HEK293 (cell line): ENCODE data around the gene ATF5.

Experiments
- MEIS1 ChIP-seq: sonication (generic); formaldehyde crosslinking; IDR thresholded peaks from 2 replicates; pipeline ENCODE4 v1.8.1; 2022; ENCODE audit warnings: missing genetic modification reagents, mild to moderate bottlenecking, borderline replicate concordance
- ZBTB20 ChIP-seq: fragments of 450-650 bp; formaldehyde crosslinking; IDR thresholded peaks from 2 replicates; pipeline ENCODE4 v1.5.1; 2016; ENCODE audit warnings: missing biosample characterization, missing genetic modification characterization
- ZBTB8A ChIP-seq: fragments of 450-650 bp; formaldehyde crosslinking; IDR thresholded peaks from 2 replicates; pipeline ENCODE4 v1.5.1; 2016; ENCODE audit warnings: missing biosample characterization, missing genetic modification characterization
- ZNF121 ChIP-seq: fragments of 450-650 bp; formaldehyde crosslinking; IDR thresholded peaks from 2 replicates; pipeline ENCODE4 v1.5.1; 2016; ENCODE audit warnings: missing biosample characterization, missing genetic modification characterization
- ZNF140 ChIP-seq: fragments of 450-650 bp; formaldehyde crosslinking; IDR thresholded peaks from 2 replicates; pipeline ENCODE4 v1.5.1; 2016; ENCODE audit warnings: missing biosample characterization, missing genetic modification characterization
- ZNF37A ChIP-seq: fragments of 450-650 bp; IDR thresholded peaks from 2 replicates; pipeline ENCODE4 v1.5.1; 2018; ENCODE audit warnings: missing biosample characterization, missing genetic modification characterization
- ZNF549 ChIP-seq: fragments of 450-650 bp; IDR thresholded peaks from 2 replicates; pipeline ENCODE4 v1.5.1; 2018; ENCODE audit warnings: missing biosample characterization, missing genetic modification characterization, mild to moderate bottlenecking, inconsistent platforms, moderate library complexity
- TF ChIP-seq, protein P1 (sequence below): fragments of 450-650 bp; formaldehyde crosslinking; IDR thresholded peaks from 2 replicates; pipeline ENCODE4 v1.5.1; 2016; ENCODE audit warnings: missing biosample characterization, missing genetic modification characterization
- TF ChIP-seq, protein P2 (sequence below): sonication (generic); formaldehyde crosslinking; IDR thresholded peaks from 2 replicates; pipeline ENCODE4 v1.8.1; 2022; ENCODE audit warnings: mild to moderate bottlenecking, moderate library complexity, missing genetic modification reagents
- TF ChIP-seq, protein P3 (sequence below): fragments of 450-650 bp; formaldehyde crosslinking; IDR thresholded peaks from 2 replicates; pipeline ENCODE4 v1.5.1; 2017; ENCODE audit warnings: missing biosample characterization, missing genetic modification characterization
- TF ChIP-seq, protein P4 (sequence below): fragments of 450-650 bp; formaldehyde crosslinking; IDR thresholded peaks from 2 replicates; pipeline ENCODE4 v1.5.1; 2016; ENCODE audit warnings: missing biosample characterization, missing genetic modification characterization
- TF ChIP-seq, protein P5 (sequence below): fragments of 450-650 bp; formaldehyde crosslinking; IDR thresholded peaks from 2 replicates; pipeline ENCODE4 v1.5.1; 2016; ENCODE audit warnings: missing biosample characterization, missing genetic modification characterization

DNA sequence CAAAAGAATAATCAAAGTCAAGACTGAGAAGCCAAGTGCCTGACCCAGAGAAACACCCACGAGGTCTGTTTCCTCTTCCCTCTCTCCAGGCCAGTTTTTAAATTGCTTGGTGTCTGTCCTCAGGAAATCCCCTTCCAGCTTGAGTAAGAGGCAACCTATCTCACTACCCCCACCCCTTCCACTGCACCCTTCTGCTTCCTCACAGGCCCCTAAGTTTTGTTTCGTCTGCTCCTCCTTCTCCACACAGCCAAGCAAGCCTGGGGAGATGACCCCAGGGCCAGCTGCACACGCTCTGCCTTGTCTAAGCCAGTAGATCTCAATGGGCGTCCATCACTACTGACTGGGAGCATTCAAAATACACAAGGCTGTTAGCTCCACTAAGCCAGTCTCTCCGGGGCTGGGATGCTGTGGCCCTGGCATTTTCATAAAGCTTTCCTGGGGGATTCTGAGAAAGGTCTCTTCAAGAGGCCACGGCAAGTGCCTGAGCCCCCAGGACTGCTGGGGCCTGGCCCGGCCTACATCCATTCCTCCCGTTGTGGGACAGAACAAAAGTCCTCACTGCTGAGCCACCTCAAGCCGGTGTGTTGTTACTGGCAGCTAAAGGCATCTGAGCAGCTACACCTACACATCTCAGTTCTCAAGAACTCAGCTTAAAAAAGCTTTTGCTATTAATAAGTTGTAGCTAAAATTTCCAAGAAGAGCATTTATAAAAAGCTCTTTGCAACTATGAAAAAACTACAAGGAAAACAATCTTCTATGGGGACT is 17.4 kb upstream of the ATF5 start:
- TF ChIP-seq ZNF121: no peak
- TF ChIP-seq, protein P1, sequence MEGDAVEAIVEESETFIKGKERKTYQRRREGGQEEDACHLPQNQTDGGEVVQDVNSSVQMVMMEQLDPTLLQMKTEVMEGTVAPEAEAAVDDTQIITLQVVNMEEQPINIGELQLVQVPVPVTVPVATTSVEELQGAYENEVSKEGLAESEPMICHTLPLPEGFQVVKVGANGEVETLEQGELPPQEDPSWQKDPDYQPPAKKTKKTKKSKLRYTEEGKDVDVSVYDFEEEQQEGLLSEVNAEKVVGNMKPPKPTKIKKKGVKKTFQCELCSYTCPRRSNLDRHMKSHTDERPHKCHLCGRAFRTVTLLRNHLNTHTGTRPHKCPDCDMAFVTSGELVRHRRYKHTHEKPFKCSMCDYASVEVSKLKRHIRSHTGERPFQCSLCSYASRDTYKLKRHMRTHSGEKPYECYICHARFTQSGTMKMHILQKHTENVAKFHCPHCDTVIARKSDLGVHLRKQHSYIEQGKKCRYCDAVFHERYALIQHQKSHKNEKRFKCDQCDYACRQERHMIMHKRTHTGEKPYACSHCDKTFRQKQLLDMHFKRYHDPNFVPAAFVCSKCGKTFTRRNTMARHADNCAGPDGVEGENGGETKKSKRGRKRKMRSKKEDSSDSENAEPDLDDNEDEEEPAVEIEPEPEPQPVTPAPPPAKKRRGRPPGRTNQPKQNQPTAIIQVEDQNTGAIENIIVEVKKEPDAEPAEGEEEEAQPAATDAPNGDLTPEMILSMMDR (tag by site-specific recombination): no peak
- no peak for TF ChIP-seq MEIS1 (CRISPR knock-in tag)
- TF ChIP-seq, protein P2, sequence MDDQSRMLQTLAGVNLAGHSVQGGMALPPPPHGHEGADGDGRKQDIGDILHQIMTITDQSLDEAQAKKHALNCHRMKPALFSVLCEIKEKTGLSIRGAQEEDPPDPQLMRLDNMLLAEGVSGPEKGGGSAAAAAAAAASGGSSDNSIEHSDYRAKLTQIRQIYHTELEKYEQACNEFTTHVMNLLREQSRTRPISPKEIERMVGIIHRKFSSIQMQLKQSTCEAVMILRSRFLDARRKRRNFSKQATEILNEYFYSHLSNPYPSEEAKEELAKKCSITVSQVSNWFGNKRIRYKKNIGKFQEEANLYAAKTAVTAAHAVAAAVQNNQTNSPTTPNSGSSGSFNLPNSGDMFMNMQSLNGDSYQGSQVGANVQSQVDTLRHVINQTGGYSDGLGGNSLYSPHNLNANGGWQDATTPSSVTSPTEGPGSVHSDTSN (CRISPR knock-in tag): no peak
- no peak for TF ChIP-seq ZBTB8A (tag by site-specific recombination)
- TF ChIP-seq, protein P3, sequence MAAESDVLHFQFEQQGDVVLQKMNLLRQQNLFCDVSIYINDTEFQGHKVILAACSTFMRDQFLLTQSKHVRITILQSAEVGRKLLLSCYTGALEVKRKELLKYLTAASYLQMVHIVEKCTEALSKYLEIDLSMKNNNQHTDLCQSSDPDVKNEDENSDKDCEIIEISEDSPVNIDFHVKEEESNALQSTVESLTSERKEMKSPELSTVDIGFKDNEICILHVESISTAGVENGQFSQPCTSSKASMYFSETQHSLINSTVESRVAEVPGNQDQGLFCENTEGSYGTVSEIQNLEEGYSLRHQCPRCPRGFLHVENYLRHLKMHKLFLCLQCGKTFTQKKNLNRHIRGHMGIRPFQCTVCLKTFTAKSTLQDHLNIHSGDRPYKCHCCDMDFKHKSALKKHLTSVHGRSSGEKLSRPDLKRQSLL (tag by site-specific recombination): no peak
- no peak for TF ChIP-seq ZNF37A (tag by site-specific recombination)
- TF ChIP-seq ZNF140: no peak
- TF ChIP-seq, protein P4, sequence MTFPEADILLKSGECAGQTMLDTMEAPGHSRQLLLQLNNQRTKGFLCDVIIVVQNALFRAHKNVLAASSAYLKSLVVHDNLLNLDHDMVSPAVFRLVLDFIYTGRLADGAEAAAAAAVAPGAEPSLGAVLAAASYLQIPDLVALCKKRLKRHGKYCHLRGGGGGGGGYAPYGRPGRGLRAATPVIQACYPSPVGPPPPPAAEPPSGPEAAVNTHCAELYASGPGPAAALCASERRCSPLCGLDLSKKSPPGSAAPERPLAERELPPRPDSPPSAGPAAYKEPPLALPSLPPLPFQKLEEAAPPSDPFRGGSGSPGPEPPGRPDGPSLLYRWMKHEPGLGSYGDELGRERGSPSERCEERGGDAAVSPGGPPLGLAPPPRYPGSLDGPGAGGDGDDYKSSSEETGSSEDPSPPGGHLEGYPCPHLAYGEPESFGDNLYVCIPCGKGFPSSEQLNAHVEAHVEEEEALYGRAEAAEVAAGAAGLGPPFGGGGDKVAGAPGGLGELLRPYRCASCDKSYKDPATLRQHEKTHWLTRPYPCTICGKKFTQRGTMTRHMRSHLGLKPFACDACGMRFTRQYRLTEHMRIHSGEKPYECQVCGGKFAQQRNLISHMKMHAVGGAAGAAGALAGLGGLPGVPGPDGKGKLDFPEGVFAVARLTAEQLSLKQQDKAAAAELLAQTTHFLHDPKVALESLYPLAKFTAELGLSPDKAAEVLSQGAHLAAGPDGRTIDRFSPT (tag by site-specific recombination): no peak
- TF ChIP-seq ZBTB20: no peak
- TF ChIP-seq ZNF549 (tag by site-specific recombination): no peak
- TF ChIP-seq, protein P5, sequence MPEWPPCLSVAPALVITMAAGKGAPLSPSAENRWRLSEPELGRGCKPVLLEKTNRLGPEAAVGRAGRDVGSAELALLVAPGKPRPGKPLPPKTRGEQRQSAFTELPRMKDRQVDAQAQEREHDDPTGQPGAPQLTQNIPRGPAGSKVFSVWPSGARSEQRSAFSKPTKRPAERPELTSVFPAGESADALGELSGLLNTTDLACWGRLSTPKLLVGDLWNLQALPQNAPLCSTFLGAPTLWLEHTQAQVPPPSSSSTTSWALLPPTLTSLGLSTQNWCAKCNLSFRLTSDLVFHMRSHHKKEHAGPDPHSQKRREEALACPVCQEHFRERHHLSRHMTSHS (tag by site-specific recombination): no peak
